Neural progenitor cell (in vitro differentiated cells): Measurements from ENCODE around the gene RBM17.

Experiments used
- EZH2 ChIP-seq: fragments of 200-600 bp; sonication (generic); IDR thresholded peaks from 2 replicates; pipeline ENCODE4 v1.6.1; 2017; ENCODE audit warnings: antibody characterized with exemption, mild to moderate bottlenecking, moderate library complexity
- EZH2phosphoT487 ChIP-seq: fragments of 200-600 bp; sonication (generic); IDR thresholded peaks from 2 replicates; pipeline ENCODE4 v1.6.1; 2017; ENCODE audit warnings: antibody characterized with exemption
- TF ChIP-seq, protein P1 (sequence below): fragments of 200-600 bp; sonication (generic); IDR thresholded peaks from 2 replicates; pipeline ENCODE4 v1.5.1; 2017; ENCODE audit warnings: antibody characterized with exemption, mild to moderate bottlenecking

DNA sequence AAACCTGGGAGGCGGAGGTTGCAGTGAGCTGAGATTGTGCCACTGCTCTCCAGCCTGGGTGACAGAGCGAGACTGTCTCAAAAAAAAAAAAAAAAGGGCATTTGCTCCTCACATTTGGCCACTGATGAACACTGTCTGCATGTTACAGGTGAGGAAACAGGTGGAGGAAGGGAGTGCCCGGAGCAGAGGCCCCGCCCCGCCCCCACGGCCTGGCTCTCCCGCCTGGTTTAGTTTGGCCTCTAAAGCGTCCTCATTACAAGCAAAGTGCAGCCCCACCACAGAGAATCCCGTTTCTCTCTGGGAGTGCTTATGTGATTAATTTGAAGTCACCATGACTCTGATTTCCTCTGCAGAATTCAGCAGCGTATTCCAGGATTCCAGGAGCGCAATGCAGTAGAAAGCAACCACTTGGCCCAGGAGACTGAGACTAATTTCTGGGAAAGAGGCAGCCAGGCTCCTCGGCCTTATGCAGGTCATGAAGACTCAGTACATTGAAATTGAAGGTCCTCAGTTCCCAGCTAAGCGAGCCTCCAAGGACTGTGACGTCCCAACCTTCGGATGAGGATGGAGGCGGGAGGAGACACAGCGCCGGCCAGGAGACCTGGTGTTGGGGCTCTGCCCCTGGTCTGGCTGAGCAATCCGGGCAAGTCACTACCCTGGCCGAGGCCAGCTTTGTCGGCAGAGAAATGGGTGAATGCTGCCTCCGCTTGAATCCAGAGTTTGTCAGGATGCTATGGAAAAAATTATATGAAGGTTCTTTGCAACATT lies 44.7 kb downstream of the RBM17 start:
- TF ChIP-seq, protein P1, sequence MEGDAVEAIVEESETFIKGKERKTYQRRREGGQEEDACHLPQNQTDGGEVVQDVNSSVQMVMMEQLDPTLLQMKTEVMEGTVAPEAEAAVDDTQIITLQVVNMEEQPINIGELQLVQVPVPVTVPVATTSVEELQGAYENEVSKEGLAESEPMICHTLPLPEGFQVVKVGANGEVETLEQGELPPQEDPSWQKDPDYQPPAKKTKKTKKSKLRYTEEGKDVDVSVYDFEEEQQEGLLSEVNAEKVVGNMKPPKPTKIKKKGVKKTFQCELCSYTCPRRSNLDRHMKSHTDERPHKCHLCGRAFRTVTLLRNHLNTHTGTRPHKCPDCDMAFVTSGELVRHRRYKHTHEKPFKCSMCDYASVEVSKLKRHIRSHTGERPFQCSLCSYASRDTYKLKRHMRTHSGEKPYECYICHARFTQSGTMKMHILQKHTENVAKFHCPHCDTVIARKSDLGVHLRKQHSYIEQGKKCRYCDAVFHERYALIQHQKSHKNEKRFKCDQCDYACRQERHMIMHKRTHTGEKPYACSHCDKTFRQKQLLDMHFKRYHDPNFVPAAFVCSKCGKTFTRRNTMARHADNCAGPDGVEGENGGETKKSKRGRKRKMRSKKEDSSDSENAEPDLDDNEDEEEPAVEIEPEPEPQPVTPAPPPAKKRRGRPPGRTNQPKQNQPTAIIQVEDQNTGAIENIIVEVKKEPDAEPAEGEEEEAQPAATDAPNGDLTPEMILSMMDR: no peak
- no peak for TF ChIP-seq EZH2
- TF ChIP-seq EZH2phosphoT487: no peak
